Esophagus muscularis mucosa (tissue), 3 donors: ENCODE results near the gene CHERP.

Source experiments
- POLR2AphosphoS5 ChIP-seq, 2 donors: sonication (generic); formaldehyde crosslinking; IDR thresholded peaks; one replicate each; pipeline ENCODE4 v1.6.1; 2017; ENCODE audit warnings: antibody characterized with exemption in 2 of 2
- TF ChIP-seq, protein P1 (sequence below), 3 experiments: fragments of 200-600 bp in 2 of 3; fragments of 450-650 bp in 1 of 3; sonication (generic) in 2 of 3; IDR thresholded peaks; one replicate each; pipeline ENCODE4 v1.5.1; 2017 to 2019; ENCODE audit warnings: antibody characterized with exemption in 3 of 3, mild to moderate bottlenecking in 2 of 3, moderate library complexity in 1 of 3

DNA sequence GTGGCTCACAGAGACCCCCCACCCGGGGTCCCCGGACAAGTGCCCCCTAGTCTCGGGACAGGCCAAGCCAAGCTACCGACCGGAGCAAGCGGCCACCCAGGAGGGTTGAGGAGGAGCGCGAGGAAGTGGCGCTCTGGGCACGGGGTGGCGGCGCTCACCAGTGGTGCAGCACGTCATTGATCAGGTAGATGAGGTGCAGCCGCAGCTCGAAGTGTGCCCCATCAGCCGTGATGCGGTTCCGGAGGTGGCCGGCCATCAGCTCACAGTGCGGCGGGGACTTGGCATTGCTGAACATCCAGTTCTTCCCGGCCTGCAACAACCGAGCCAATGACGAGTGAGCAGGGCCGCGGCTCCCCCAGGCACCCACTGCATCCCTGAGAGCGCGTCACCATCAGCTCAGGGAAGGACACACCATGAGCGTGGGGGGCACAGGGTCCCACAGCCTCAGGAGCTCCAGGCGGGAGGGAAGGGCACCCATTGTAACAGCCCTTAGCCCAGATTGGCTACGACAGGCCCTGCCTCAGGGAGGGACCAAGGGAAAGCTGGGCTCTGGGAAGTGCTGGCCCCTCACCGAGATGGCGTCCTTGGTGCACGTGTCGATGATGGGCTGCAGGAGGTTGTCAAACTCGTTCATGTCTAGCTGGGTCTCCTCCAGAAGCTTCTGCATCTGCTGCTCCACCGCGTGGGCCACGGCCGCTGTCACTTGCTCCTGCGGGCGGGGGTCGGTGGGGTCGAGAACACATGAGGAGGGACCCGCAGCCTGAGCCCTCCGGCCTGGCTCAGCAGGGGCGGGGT is 9.6 kb downstream of the CHERP start:
- TF ChIP-seq, protein P1, sequence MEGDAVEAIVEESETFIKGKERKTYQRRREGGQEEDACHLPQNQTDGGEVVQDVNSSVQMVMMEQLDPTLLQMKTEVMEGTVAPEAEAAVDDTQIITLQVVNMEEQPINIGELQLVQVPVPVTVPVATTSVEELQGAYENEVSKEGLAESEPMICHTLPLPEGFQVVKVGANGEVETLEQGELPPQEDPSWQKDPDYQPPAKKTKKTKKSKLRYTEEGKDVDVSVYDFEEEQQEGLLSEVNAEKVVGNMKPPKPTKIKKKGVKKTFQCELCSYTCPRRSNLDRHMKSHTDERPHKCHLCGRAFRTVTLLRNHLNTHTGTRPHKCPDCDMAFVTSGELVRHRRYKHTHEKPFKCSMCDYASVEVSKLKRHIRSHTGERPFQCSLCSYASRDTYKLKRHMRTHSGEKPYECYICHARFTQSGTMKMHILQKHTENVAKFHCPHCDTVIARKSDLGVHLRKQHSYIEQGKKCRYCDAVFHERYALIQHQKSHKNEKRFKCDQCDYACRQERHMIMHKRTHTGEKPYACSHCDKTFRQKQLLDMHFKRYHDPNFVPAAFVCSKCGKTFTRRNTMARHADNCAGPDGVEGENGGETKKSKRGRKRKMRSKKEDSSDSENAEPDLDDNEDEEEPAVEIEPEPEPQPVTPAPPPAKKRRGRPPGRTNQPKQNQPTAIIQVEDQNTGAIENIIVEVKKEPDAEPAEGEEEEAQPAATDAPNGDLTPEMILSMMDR (IDR thresholded peaks at IDR 0.05) = no peak
- TF ChIP-seq POLR2AphosphoS5 (IDR thresholded peaks at IDR 0.05) = no peak
